Smooth muscle cell of the brain vasculature (primary cell): ENCODE results near the gene NOXA1.
"Not testable (repeated sequence)": the region's sequence is repeated elsewhere in the genome, so short reads cannot be mapped to it uniquely, and the experiment has no call there.

Experiments used
- DNase-seq: peaks from one replicate; pipeline ENCODE4 v3.0.0-alpha.2; 2012; ENCODE audit warnings: low read depth, low spot score

The NOXA1 gene

DNA sequence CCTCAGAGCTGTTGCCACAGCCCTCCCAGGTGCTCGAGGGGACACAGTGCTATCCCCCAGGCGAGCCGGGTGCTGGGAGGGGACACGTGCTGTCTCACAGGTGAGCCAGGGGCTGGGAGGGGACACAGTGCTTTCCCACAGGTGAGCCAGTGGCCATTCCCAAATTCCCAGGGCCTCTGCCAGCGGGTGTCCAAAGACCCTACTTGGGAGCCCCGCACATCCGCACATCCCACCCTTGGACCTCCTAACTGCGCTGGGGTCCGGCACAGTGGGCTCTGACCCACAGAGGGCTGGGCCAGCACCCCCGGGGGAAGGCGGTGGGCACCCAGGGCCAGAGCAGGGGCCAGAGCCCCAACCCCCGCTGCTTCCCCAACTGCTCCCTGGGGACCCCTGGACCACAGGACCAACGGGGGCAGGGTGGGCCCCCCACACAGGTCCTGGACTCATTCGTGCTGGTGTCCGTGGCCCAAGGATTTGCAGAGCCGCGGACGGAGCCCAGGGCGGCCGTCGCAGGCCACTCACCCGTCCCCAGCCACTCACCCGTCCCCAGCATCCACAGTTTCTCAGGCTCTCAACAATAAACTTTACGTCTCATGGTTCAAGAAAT is 18.1 kb upstream of the NOXA1 start:
- DNase-seq: no peak

DNA sequence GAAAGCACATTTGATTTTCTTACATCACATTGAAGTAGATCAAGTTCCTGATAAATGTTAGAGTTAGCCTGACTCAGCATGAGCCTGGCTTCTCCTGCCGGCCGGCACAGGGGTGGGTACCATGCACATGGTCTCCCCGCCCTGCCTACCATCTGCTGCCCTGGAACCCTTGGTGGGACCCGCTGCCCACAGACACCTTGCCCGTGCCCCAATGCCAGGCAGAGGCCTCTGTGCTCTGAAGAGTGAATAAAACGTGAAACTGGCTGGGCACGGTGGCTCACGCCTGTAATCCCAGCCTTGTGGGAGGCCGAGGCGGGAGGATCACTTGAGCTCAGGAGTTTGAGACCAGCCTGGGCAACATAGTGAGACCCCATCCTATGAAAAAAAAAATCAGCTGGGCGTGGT is 17.5 kb upstream of the NOXA1 start:
- DNase-seq: no peak

GRCh38 chr9:137406085-137406760 is 17.0 kb upstream of the NOXA1 start:
- no peak for DNase-seq

DNA sequence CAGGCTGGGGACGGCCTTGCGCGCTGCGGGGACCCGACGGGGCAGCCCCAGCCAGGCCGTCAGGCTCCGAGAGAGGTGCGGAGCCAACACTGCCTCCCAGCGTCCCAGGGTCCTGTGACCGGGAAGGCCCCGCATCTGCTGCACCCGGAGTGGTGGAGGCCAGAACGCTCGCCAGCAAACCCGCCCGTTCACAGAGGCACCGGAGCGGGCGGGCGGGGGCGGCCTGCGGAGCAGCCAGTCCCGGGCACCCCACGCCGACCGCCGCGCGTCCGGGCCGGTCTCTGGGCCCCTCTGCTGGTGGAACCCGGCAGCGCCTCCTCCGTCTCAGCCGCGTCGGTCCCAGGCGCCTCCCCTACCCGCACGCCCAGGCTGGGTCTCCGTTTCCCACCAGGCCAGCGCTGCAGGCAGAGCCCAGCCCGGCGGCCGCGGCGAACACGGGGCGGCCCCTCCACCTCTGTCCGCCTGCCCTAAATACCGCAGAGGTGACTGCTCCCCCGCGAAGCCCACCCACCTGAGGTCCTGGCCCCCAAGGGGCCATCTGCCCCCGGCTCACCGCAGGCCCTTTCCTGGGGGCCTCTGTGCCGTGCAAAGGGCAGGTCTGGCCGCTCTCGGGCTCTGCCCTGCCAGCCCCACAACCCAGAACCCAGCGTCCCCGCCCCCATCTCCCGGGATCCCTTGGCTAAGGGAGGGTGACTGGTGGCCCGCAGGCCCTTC is 16.2 kb upstream of the NOXA1 start:
- DNase-seq: no peak

DNA sequence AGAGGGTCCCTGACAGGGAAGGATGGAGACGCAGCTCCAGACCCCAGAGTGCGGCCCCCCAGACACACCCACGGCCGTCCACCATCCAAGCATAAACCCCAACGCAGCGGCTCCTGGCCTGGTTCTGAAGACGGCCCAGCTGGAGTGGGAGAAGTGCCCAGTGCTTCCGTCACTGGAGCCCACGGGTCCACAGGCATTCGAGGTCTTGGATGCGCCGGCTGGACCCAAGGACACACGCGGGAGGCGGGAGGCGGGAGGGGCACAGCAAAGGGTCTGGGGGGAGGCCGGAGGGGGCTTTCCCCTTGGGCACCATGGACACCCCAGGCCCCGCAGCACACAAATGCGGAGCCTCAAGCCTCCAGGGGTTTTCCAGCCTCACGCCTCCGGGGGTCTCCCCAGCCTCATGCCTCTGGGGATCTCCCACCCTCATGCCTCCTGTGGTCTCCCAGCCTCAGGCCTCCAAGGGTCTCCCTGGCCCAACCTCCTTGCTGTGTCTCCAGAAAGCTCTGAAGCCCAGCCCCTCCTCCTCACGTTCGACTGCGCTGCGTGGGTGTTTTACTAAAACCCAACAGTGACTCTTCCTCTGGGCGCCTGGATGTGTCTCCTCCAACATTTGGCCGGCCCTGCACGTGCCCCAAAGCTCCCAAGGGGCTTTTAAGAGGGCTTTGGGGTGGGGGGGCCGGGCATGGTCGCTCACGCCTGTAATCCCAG is 15.4 kb upstream of the NOXA1 start:
- no peak for DNase-seq

GRCh38 chr9:137408651-137409405 is 14.4 kb upstream of the NOXA1 start:
- DNase-seq: no peak

- no peak for DNase-seq
Observed at GRCh38 chr9:137409515-137409914, 13.7 kb upstream of the NOXA1 start.

DNA sequence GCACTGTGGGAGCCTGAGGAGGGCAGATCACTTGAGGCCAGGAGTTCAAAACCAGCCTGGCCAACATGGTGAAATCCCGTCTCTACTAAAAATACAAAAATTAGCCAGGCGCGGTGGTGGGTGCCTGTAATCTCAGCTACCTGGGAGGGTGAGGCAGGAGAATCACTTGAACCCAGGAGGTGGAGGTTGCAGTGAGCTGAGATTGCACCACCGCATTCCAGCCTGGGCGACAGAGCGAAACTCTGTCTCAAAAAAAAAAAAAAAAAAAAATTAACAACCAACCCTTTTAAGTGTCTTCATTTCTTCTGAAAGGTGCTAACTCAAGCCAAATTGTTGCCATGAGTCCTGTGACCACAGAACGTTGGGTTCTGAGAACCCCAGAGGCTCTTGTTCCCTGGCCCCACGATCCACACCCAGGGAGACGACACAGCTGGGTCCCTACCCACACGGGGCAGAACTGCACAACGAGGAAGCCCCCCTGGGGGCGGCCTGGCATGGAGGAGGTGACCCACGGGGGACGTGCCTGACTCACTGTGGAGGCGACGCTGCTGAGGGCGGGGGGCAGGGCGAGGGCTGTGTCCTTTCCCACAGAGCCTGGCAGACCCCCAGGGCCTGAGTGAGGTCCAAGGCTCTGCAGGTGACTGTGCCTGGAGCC is 12.8 kb upstream of the NOXA1 start:
- not testable (repeated sequence) for DNase-seq

GRCh38 chr9:137410891-137411249 is 12.3 kb upstream of the NOXA1 start:
- no peak for DNase-seq

DNA sequence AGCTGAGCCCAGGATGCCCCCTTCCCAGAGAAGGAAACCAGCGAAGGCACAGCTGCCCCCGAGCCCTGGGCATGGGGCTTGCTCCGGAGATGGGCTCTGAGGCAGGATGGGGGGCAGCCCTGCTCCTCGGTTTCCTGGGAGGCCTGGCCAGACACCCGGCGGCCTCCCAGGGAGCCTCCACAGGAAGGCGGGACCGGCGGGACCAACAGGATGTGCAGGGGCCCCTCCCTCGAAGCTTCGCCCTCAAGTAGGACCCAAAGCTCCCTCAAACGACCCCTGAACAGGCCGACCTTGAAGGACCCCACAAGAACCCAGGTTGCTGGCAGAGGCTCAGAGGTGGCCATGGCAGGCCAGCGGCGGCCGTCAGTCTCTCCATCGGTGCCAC is 11.9 kb upstream of the NOXA1 start:
- DNase-seq: no peak

DNA sequence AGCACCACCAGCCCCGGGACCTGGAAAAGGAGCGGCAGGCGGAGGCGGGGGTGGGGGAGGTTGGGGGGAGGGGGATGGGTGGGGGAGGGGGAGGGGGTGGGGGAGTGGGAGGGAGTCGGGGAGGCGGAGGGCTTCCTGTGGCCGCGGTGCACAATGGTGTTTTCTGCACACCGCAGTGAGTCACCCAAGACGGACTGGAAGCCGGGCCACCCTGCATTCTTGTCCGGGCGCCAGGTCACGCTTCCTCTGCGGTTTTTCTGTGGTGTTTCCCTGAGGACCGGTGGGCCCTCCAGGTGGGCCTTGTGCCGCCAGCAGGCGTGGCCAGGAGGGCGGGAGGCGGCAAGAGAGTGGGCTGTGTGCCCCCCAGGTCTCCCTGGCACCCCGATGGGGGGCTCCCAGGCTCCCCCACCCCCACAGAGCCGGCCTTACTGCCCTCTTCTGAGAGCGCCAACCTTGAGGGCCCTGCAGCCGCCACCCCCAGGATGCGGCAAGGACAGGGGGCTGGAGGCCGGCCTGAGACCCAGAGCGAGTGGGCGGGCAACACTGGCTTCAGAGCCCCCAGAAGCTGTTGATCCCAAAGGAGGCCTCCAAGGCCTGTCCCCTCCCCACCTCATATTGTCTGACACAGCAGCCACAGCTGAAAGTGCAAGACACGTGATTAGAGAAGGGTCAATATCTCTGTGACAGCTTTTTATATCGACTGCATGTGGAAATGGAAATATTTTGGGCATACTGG is 11.4 kb upstream of the NOXA1 start:
- DNase-seq: peak; percentile 56

DNA sequence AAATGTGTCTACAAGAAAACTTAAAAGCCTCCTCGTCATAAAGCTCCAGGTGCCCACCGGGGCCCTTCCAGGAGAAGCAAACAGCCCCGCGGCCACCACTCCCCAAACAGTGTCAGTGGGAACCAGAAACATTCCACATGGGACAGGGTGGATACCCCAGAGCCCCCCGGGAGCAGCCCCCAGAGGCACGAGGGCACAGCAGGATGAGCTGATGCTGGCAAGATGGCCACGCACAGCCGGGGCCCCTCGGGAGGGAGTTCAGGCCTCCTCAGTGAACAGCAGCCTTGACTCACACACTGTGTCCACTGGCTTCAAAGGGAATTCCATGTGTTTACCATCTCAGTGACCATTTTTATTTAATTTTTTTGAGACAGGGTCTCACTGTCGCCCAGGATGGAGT is 10.8 kb upstream of the NOXA1 start:
- no peak for DNase-seq

- no peak for DNase-seq
Observed at GRCh38 chr9:137415451-137415850, 7.7 kb upstream of the NOXA1 start.

GRCh38 chr9:137416006-137416562 is 7.1 kb upstream of the NOXA1 start:
- DNase-seq: no peak

- no peak for DNase-seq
Observed at GRCh38 chr9:137416563-137417151, 6.5 kb upstream of the NOXA1 start.

GRCh38 chr9:137417161-137418021 is 5.8 kb upstream of the NOXA1 start:
- no peak for DNase-seq

- DNase-seq: no peak
Observed at GRCh38 chr9:137421838-137422603, 1.2 kb upstream of the NOXA1 start.
